ENCODE data around the gene COX8C. TPM values are rescaled to one million over a fixed set of nuclear protein-coding genes. Genes with fewer than 3 reads are reported as not detected.

Gene COX8C
- total and polyA plus RNA-seq, 4 donors = 0.30 TPM; not detected in 3

DNA sequence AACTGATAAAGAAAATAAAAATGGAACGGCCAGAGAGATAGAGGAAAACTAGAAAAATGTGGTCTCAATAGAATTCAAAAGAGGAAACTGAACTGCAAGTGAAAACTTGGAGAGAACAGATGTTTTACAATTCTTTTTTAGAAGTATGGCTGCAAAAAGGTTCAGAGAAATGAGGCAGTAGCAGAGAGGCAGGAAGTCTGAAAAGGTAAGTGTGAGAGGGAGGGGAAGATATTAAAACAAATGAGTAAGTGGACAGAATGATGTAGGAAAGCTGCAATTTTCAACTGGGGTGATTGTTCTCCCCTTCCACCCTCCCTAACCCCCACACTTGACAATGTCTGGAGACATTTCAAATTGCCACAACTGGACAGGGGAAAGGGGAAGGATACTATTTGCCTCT is 27.0 kb upstream of the COX8C start:
- WGBS (ENCODE audit: insufficient coverage) = 85% methylated on average over 1 of the region's 1 CpG
- peaks cover 2% of the 10 kb centered on the region for H3K36me3 ChIP-seq (ENCODE audit: control insufficient read depth, insufficient read depth, low read length)
- no peak overlapping the region for H3K27ac ChIP-seq (ENCODE audit: low read depth, low read length)
- H3K4me1 ChIP-seq (ENCODE audit: control insufficient read depth, insufficient read depth, low read length) = no peaks in the 10 kb centered on the region
- DNase-seq (ENCODE audit: low read depth in 4 of 6, low spot score in 6 of 6) = no peak
- no peaks in the 10 kb centered on the region for H3K27me3 ChIP-seq (ENCODE audit: control insufficient read depth, insufficient read depth, low read length)
- peaks cover 1% of the 10 kb centered on the region for H3K9me3 ChIP-seq (ENCODE audit: control insufficient read depth, insufficient read depth, low read length)
- H3K4me3 ChIP-seq (ENCODE audit: low read depth, low read length) = no peak overlapping the region

DNA sequence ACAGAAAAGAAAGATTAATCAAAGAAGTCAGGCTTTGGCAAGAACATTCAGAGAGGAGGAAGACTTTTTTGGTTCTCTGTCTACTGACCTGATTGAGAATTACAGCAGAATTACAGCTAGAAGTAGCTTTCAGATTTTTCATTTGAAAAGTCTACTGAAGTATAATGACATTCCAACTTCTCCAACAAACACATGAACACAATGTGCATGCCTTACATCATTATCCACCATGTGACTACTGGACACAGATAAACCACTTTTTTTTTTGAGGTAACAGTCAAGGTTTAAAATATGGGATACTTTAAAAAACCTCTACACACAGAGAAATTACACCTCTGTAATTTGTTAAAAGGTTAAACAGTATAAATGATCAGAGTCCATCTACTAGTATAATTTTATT is 26.5 kb upstream of the COX8C start:
- no peaks in the 10 kb centered on the region for H3K27me3 ChIP-seq (ENCODE audit: control insufficient read depth, insufficient read depth, low read length)
- H3K4me3 ChIP-seq (ENCODE audit: low read depth, low read length) = no peak overlapping the region
- peaks cover 2% of the 10 kb centered on the region for H3K36me3 ChIP-seq (ENCODE audit: control insufficient read depth, insufficient read depth, low read length)
- H3K27ac ChIP-seq (ENCODE audit: low read depth, low read length) = no peak overlapping the region
- peaks cover 1% of the 10 kb centered on the region for H3K9me3 ChIP-seq (ENCODE audit: control insufficient read depth, insufficient read depth, low read length)
- no peak for DNase-seq (ENCODE audit: low read depth in 4 of 6, low spot score in 6 of 6)
- no peaks in the 10 kb centered on the region for H3K4me1 ChIP-seq (ENCODE audit: control insufficient read depth, insufficient read depth, low read length)

GRCh38 chr14:93322929-93323599 is 23.9 kb upstream of the COX8C start:
- Histone ChIP-seq H3K4me3 (ENCODE audit: low read depth, low read length) (no peak overlapping the region), H3K27me3 (ENCODE audit: control insufficient read depth, insufficient read depth, low read length) (no peaks in the 10 kb centered on the region), H3K9me3 (ENCODE audit: control insufficient read depth, insufficient read depth, low read length) (no peaks in the 10 kb centered on the region), H3K36me3 (ENCODE audit: control insufficient read depth, insufficient read depth, low read length) (peaks cover 2% of the 10 kb centered on the region), H3K4me1 (ENCODE audit: control insufficient read depth, insufficient read depth, low read length) (no peaks in the 10 kb centered on the region), H3K27ac (ENCODE audit: low read depth, low read length) (no peak overlapping the region)
- DNase-seq (ENCODE audit: low read depth in 4 of 6, low spot score in 6 of 6) = no peak
- 100% methylated on average over 1 of the region's 5 CpGs for WGBS (ENCODE audit: insufficient coverage)

- WGBS (ENCODE audit: insufficient coverage) = no CpG with 5 or more reads among the region's 4 CpGs
- no peaks in the 10 kb centered on the region for H3K9me3 ChIP-seq (ENCODE audit: control insufficient read depth, insufficient read depth, low read length)
Observed at GRCh38 chr14:93323600-93324174, 23.3 kb upstream of the COX8C start.

GRCh38 chr14:93326196-93326595 is 20.8 kb upstream of the COX8C start:
- 93% methylated on average over 2 of the region's 5 CpGs for WGBS (ENCODE audit: insufficient coverage)

More at GRCh38 chr14:93323600-93324174, 23.3 kb upstream of the COX8C start:
- Histone ChIP-seq H3K36me3 (ENCODE audit: control insufficient read depth, insufficient read depth, low read length) (peaks cover 2% of the 10 kb centered on the region), H3K27me3 (ENCODE audit: control insufficient read depth, insufficient read depth, low read length) (no peaks in the 10 kb centered on the region), H3K27ac (ENCODE audit: low read depth, low read length) (no peak overlapping the region), H3K4me3 (ENCODE audit: low read depth, low read length) (no peak overlapping the region), H3K4me1 (ENCODE audit: control insufficient read depth, insufficient read depth, low read length) (no peaks in the 10 kb centered on the region)
- DNase-seq (ENCODE audit: low read depth in 4 of 6, low spot score in 6 of 6) = no peak

DNA sequence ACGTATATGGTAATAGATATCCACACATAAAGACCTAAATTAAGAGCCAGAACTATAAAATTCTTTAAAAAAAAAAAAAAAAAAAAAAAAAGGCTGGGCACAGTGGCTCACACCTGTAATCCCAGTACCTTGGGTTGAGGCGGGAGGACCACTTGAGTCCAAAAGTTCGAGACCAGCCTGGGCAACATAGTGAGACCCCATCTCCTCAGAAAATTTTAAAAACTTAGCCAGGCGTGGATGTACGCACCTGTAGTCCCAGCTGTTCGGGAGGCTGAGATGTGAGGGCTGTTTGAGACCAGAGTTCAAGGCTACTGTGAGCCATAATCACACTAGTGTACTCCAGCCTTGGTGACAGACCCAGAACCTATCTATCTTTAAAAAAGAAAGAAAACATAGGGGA is 18.4 kb upstream of the COX8C start:
- H3K4me3 ChIP-seq (ENCODE audit: low read depth, low read length) = no peak overlapping the region
- H3K27ac ChIP-seq (ENCODE audit: low read depth, low read length) = no peak overlapping the region
- H3K4me1 ChIP-seq (ENCODE audit: control insufficient read depth, insufficient read depth, low read length) = peaks cover 9% of the 10 kb centered on the region
- H3K27me3 ChIP-seq (ENCODE audit: control insufficient read depth, insufficient read depth, low read length) = no peaks in the 10 kb centered on the region
- no peaks in the 10 kb centered on the region for H3K9me3 ChIP-seq (ENCODE audit: control insufficient read depth, insufficient read depth, low read length)
- H3K36me3 ChIP-seq (ENCODE audit: control insufficient read depth, insufficient read depth, low read length) = no peaks in the 10 kb centered on the region
- no peak for DNase-seq (ENCODE audit: low read depth in 4 of 6, low spot score in 6 of 6)
- no CpG with 5 or more reads among the region's 6 CpGs for WGBS (ENCODE audit: insufficient coverage)

More at GRCh38 chr14:93326196-93326595, 20.8 kb upstream of the COX8C start:
- Histone ChIP-seq H3K27me3 (ENCODE audit: control insufficient read depth, insufficient read depth, low read length) (no peaks in the 10 kb centered on the region), H3K4me1 (ENCODE audit: control insufficient read depth, insufficient read depth, low read length) (peaks cover 2% of the 10 kb centered on the region), H3K4me3 (ENCODE audit: low read depth, low read length) (no peak overlapping the region), H3K27ac (ENCODE audit: low read depth, low read length) (no peak overlapping the region), H3K36me3 (ENCODE audit: control insufficient read depth, insufficient read depth, low read length) (peaks cover 2% of the 10 kb centered on the region), H3K9me3 (ENCODE audit: control insufficient read depth, insufficient read depth, low read length) (no peaks in the 10 kb centered on the region)
- no peak for DNase-seq (ENCODE audit: low read depth in 4 of 6, low spot score in 6 of 6)

DNA sequence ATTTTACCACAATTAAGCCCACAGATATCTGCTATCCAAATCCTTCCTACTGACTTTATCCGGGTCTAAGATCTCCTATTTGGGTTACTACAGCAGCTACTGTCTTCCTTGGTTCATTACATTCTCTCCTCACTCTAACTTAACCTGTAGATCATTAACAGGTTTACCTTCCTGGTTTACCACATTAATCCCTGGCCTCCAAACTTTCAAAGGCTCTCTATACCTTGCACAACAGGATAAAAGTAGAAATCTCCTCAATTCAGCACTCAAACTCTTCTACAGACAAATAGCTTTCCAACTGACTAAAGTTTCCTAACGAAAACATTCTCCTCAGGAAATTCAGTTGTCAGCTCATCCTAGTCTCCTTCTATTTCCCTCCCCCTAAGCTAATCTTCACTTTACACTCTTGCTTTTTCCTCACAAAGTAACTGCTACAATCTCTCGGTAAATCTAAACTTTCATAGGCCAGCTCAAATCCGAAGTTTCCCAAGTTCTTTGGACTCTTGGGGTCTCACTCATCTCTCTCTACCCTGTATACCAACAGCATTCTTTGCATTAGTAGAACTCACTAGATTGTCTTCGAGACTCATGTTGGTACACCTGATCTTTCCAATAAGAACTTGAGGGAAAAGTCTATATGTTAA is 16.9 kb upstream of the COX8C start:
- Histone ChIP-seq H3K4me1 (ENCODE audit: control insufficient read depth, insufficient read depth, low read length) (peaks cover 11% of the 10 kb centered on the region), H3K4me3 (ENCODE audit: low read depth, low read length) (no peak overlapping the region), H3K27me3 (ENCODE audit: control insufficient read depth, insufficient read depth, low read length) (no peaks in the 10 kb centered on the region), H3K9me3 (ENCODE audit: control insufficient read depth, insufficient read depth, low read length) (no peaks in the 10 kb centered on the region), H3K36me3 (ENCODE audit: control insufficient read depth, insufficient read depth, low read length) (no peaks in the 10 kb centered on the region), H3K27ac (ENCODE audit: low read depth, low read length) (no peak overlapping the region)
- DNase-seq (ENCODE audit: low read depth in 4 of 6, low spot score in 6 of 6) = no peak
- 80% methylated on average over 4 of the region's 5 CpGs for WGBS (ENCODE audit: insufficient coverage)

DNA sequence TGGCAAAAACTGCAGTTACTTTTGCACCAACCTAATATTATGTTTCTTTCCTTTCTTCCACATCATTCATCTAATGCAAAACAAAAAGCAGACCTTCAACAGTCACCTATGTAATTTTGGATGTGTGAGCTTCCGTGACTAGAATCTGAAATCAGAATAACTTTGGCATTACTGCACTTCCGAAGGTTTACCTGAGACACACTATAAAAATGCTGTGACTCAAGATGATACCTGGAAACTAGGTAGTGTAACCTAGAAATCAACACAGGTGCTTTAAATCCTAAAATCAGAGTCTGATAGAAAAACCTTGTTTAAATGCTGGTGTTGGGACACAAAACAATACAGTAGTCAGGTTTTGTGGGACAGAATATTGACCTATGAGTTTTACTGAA is 16.4 kb upstream of the COX8C start:
- no CpG with 5 or more reads among the region's 2 CpGs for WGBS (ENCODE audit: insufficient coverage)
- no peaks in the 10 kb centered on the region for H3K36me3 ChIP-seq (ENCODE audit: control insufficient read depth, insufficient read depth, low read length)
- no peaks in the 10 kb centered on the region for H3K9me3 ChIP-seq (ENCODE audit: control insufficient read depth, insufficient read depth, low read length)
- DNase-seq (ENCODE audit: low read depth in 4 of 6, low spot score in 6 of 6) = no peak
- no peaks in the 10 kb centered on the region for H3K27me3 ChIP-seq (ENCODE audit: control insufficient read depth, insufficient read depth, low read length)
- peaks cover 11% of the 10 kb centered on the region for H3K4me1 ChIP-seq (ENCODE audit: control insufficient read depth, insufficient read depth, low read length)
- H3K27ac ChIP-seq (ENCODE audit: low read depth, low read length) = no peak overlapping the region
- H3K4me3 ChIP-seq (ENCODE audit: low read depth, low read length) = no peak overlapping the region

DNA sequence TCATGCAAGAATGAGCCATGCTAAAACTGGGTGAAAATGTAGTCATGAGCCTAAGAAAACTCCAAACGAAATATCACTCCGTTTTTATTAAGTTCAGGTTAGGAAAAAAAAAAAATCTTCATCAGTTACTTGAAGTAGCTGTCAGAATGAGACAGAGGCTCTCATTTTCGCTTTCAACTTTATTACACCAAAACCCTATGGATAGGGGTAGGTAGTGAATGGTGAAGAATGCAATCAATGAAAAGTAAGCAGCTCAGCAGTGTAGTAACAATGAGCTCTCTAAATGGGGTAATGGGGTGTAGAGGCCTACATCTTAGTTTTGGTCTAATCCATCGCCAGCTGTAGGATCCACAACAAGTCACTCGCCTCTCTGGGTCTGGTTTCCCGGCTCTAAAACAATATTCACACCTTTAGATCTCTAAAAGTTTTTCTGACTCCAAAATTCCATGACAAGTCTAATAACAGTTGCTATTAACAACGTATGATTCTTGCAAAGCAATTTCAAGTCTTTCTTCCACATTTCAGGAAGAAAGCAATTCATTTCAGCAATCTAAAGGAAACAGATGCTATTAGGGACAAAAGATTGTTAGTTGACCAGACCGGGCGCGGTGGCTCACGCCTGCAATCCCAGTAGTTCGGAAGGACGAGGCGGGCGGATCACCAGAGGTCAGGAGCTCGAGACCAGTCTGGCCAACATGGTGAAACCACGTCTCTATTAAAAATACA is 15.8 kb upstream of the COX8C start:
- H3K27ac ChIP-seq (ENCODE audit: low read depth, low read length) = no peak overlapping the region
- DNase-seq (ENCODE audit: low read depth in 4 of 6, low spot score in 6 of 6) = peak in 1 of 6 donors; percentile 2

More for the DNA sequence above, 15.8 kb upstream of the COX8C start:
- Histone ChIP-seq H3K27me3 (ENCODE audit: control insufficient read depth, insufficient read depth, low read length) (no peaks in the 10 kb centered on the region), H3K9me3 (ENCODE audit: control insufficient read depth, insufficient read depth, low read length) (no peaks in the 10 kb centered on the region), H3K36me3 (ENCODE audit: control insufficient read depth, insufficient read depth, low read length) (no peaks in the 10 kb centered on the region), H3K4me1 (ENCODE audit: control insufficient read depth, insufficient read depth, low read length) (peaks cover 11% of the 10 kb centered on the region), H3K4me3 (ENCODE audit: low read depth, low read length) (peak overlapping the region; percentile 67)
- WGBS (ENCODE audit: insufficient coverage) = 44% methylated on average over 10 of the region's 17 CpGs
